ENCODE measurements around the gene TBC1D32.
"Not testable (repeated sequence)": the region's sequence is repeated elsewhere in the genome, so short reads cannot be mapped to it uniquely, and the experiment has no call there.

Gene TBC1D32

DNA sequence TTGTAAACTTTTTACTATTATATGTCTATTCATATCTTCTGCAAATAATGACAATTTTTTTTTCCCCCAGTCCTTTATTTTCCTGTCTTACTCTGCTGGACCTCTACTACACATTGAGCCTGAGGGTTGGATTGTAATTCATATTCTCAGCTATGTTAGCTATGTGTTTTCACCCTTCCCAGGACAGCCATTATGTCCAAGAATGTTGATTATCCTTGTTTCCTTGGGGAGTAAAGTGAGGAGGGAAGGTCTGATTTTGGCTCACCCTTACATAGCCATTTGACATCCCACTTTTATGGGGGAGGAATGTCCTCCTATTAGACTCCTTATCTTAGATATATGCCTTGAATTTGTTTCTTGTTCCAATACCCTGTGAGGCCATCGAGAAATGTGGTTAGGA is 17.6 kb upstream of the TBC1D32 start:
- H3K4me3 ChIP-seq (ENCODE audit: extremely low read depth, insufficient read depth, low read length, poor library complexity, severe bottlenecking): no peak overlapping the region
- no CpG with 5 or more reads among the region's 1 CpG for WGBS, 2 experiments (ENCODE audit: insufficient coverage in 2 of 2)
- H3K4me1 ChIP-seq (ENCODE audit: control insufficient read depth, insufficient read depth, low read length, poor library complexity, severe bottlenecking): no peaks in the 10 kb centered on the region
- no peaks in the 10 kb centered on the region for H3K36me3 ChIP-seq (ENCODE audit: control insufficient read depth, insufficient read depth, low read length)
- no peaks in the 10 kb centered on the region for H3K9me3 ChIP-seq (ENCODE audit: control insufficient read depth, low read length)
- H3K27ac ChIP-seq (ENCODE audit: low read depth, low read length, severe bottlenecking): no peak overlapping the region

- H3K4me1 ChIP-seq (ENCODE audit: control insufficient read depth, insufficient read depth, low read length, poor library complexity, severe bottlenecking): no peaks in the 10 kb centered on the region
- no peaks in the 10 kb centered on the region for H3K9me3 ChIP-seq (ENCODE audit: control insufficient read depth, low read length)
- no peaks in the 10 kb centered on the region for H3K36me3 ChIP-seq (ENCODE audit: control insufficient read depth, insufficient read depth, low read length)
- H3K27ac ChIP-seq (ENCODE audit: low read depth, low read length, severe bottlenecking): no peak overlapping the region
- H3K4me3 ChIP-seq (ENCODE audit: extremely low read depth, insufficient read depth, low read length, poor library complexity, severe bottlenecking): no peak overlapping the region
- 43 to 83% methylated on average over 1 of the region's 1 CpG for WGBS, 2 experiments (ENCODE audit: insufficient coverage in 2 of 2)
Measured at GRCh38 chr6:121349596-121349995, 15.3 kb upstream of the TBC1D32 start.

GRCh38 chr6:121347484-121347883 is 13.2 kb upstream of the TBC1D32 start:
- H3K9me3 ChIP-seq (ENCODE audit: control insufficient read depth, low read length): no peaks in the 10 kb centered on the region
- H3K4me1 ChIP-seq (ENCODE audit: control insufficient read depth, insufficient read depth, low read length, poor library complexity, severe bottlenecking): no peaks in the 10 kb centered on the region
- H3K36me3 ChIP-seq (ENCODE audit: control insufficient read depth, insufficient read depth, low read length): no peaks in the 10 kb centered on the region
- H3K4me3 ChIP-seq (ENCODE audit: extremely low read depth, insufficient read depth, low read length, poor library complexity, severe bottlenecking): no peak overlapping the region
- WGBS, 2 experiments (ENCODE audit: insufficient coverage in 2 of 2): no CpG with 5 or more reads among the region's 3 CpGs
- H3K27ac ChIP-seq (ENCODE audit: low read depth, low read length, severe bottlenecking): no peak overlapping the region

- H3K4me1 ChIP-seq (ENCODE audit: control insufficient read depth, insufficient read depth, low read length, poor library complexity, severe bottlenecking): no peaks in the 10 kb centered on the region
- no peaks in the 10 kb centered on the region for H3K36me3 ChIP-seq (ENCODE audit: control insufficient read depth, insufficient read depth, low read length)
- H3K4me3 ChIP-seq (ENCODE audit: extremely low read depth, insufficient read depth, low read length, poor library complexity, severe bottlenecking): no peak overlapping the region
- no peaks in the 10 kb centered on the region for H3K9me3 ChIP-seq (ENCODE audit: control insufficient read depth, low read length)
- WGBS, 2 experiments (ENCODE audit: insufficient coverage in 2 of 2): no CpG with 5 or more reads among the region's 2 CpGs
- H3K27ac ChIP-seq (ENCODE audit: low read depth, low read length, severe bottlenecking): no peak overlapping the region
Measured at GRCh38 chr6:121344539-121344938, 10.3 kb upstream of the TBC1D32 start.

DNA sequence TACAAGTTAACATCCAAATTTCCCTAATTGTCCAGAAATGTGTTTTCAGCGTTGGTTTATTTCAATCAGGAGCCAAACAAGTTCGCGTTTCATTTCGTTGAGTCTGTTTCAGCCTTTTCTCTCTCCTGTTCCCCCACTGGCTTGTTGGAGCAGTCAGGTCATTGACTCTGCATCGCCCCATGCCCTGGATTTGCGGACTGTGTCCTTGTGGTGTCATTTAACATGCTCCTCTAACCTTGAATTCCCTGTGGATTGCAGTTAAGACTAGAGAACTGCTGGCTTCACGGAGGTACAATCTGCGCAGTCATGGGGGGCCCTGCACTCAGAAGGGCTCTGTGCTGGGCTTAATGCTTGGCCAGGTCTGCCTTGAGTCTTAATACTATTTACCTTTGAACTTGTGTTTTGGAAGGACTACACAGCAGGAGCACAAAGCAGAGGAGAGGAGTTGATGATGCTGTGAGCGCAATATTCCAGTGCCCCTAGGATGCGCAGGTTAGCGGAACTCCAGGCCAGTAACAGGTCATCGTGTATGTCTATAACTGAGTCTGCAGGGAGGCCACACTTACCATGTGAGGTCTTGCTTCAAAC is 5.5 kb upstream of the TBC1D32 start:
- Histone ChIP-seq H3K27ac (ENCODE audit: low read depth, low read length, severe bottlenecking) (no peak overlapping the region), H3K9me3 (ENCODE audit: control insufficient read depth, low read length) (no peaks in the 10 kb centered on the region), H3K4me3 (ENCODE audit: extremely low read depth, insufficient read depth, low read length, poor library complexity, severe bottlenecking) (no peak overlapping the region), H3K36me3 (ENCODE audit: control insufficient read depth, insufficient read depth, low read length) (no peaks in the 10 kb centered on the region), H3K4me1 (ENCODE audit: control insufficient read depth, insufficient read depth, low read length, poor library complexity, severe bottlenecking) (no peaks in the 10 kb centered on the region)
- 92 to 94% methylated on average over 9 to 11 of the region's 12 CpGs for WGBS, 2 experiments (ENCODE audit: insufficient coverage in 2 of 2)

DNA sequence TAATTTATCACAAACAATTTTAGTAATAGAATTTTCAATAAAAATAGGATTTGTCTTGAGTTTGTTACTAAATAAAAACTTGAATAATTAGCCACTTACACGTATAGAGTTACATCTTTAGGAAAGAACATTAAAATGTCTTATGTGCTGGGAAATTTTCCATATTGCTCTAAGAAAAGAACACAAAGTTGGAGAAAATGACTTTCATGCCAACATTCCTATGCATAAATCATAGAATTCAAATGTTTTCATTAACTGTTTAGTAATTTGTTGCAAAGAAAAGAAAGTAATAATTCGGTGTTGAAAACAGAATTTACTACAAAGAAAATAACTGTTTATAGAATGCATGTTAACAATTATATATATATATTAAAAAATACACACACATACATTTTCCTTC is 4.7 kb upstream of the TBC1D32 start:
- H3K4me3 ChIP-seq (ENCODE audit: extremely low read depth, insufficient read depth, low read length, poor library complexity, severe bottlenecking): no peak overlapping the region
- no peak overlapping the region for H3K27ac ChIP-seq (ENCODE audit: low read depth, low read length, severe bottlenecking)
- H3K4me1 ChIP-seq (ENCODE audit: control insufficient read depth, insufficient read depth, low read length, poor library complexity, severe bottlenecking): no peaks in the 10 kb centered on the region
- no peaks in the 10 kb centered on the region for H3K9me3 ChIP-seq (ENCODE audit: control insufficient read depth, low read length)
- H3K36me3 ChIP-seq (ENCODE audit: control insufficient read depth, insufficient read depth, low read length): no peaks in the 10 kb centered on the region
- no CpG with 5 or more reads among the region's 2 CpGs for WGBS, 2 experiments (ENCODE audit: insufficient coverage in 2 of 2)

DNA sequence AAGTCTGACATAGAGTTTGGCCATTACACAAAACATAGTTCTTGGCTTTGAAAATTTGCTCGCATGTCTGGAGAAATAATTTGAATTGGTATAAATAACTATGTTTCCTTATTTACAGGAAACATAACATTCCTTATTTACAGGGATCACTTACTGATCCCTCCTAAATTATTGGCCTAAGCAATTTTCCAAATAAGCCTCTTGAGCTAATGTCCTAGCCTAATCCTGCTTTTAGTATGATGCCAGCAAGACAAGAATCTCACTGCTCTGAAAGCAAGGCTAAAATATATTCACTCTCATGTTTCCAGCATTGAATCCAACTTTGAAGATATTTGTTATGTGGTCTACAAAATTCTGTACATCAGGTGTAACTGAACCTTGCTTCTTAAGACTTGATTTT is 4.1 kb upstream of the TBC1D32 start:
- Histone ChIP-seq H3K27ac (ENCODE audit: low read depth, low read length, severe bottlenecking) (no peak overlapping the region), H3K9me3 (ENCODE audit: control insufficient read depth, low read length) (no peaks in the 10 kb centered on the region), H3K36me3 (ENCODE audit: control insufficient read depth, insufficient read depth, low read length) (no peaks in the 10 kb centered on the region), H3K4me3 (ENCODE audit: extremely low read depth, insufficient read depth, low read length, poor library complexity, severe bottlenecking) (no peak overlapping the region), H3K4me1 (ENCODE audit: control insufficient read depth, insufficient read depth, low read length, poor library complexity, severe bottlenecking) (no peaks in the 10 kb centered on the region)
- WGBS, 2 experiments (ENCODE audit: insufficient coverage in 2 of 2): no CpG with 5 or more reads among the region's 1 CpG

DNA sequence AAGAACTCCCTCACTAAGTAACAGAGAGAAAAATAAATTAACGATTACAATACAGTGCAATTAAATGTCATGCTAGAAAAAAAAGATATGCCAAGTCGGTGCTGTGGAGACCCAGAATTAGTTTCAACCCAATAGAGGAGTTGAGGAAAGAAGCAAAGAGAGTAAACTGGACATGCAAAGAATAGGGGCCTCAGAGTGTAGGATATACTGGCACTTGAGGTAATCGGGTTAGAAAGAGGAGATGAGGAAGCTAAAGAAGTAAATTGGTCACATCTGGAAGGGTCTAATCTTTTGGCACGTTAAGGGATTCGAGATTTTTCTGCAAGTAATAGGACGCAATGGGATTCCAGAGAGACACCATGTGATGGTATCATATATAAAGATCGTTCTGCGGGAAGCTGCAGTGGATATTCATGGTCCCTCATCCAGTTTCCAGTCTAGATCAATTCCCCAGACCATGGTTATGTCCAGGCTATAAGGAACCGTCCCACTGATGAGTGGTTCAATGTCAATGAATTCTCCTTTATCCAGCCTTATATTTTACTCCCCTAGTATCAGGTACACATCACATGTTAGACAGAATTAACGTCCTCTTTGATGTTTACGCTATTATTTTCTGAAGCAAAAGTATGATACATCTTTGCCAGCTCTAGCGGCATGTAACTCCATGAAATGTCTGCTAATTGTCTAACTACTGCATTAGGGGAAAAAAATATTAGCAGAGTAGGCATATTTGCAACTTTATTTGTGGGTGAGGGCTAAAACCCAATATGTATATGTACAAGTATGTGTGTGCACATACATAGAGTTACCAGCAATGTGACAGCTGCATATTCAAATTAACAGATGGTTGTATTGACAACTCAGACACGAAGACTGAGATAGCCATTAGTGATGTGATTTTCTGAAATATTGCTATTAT is 1.1 kb upstream of the TBC1D32 start:
- no peaks in the 10 kb centered on the region for H3K4me1 ChIP-seq (ENCODE audit: control insufficient read depth, insufficient read depth, low read length, poor library complexity, severe bottlenecking)
- no peaks in the 10 kb centered on the region for H3K36me3 ChIP-seq (ENCODE audit: control insufficient read depth, insufficient read depth, low read length)
- no peaks in the 10 kb centered on the region for H3K9me3 ChIP-seq (ENCODE audit: control insufficient read depth, low read length)
- peak overlapping the region; percentile 49 for H3K4me3 ChIP-seq (ENCODE audit: extremely low read depth, insufficient read depth, low read length, poor library complexity, severe bottlenecking)
- peak overlapping the region; percentile 93 for H3K27ac ChIP-seq (ENCODE audit: low read depth, low read length, severe bottlenecking)
- 94 to 96% methylated on average over 11 to 12 of the region's 13 CpGs for WGBS, 2 experiments (ENCODE audit: insufficient coverage in 2 of 2)

DNA sequence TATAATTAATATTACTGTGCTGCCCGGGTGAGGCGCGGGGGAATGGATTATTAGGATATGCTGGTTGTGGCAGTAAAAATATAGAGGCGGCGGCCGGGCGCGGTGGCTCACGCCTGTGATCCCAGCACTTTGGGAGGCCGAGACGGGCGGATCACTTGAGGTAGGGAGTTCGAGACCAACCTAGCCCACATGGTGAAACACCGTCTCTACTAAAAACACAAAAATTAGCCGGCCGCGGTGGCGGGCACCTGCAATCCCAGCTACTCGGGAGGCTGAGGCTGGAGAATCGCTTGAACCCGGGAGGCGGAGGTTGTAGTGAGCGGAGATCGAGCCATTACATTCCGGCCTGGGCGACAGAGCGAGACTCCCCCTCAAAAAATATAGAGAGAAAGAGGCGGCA is 586 bp downstream of the TBC1D32 start:
- H3K36me3 ChIP-seq (ENCODE audit: control insufficient read depth, insufficient read depth, low read length); H3K27ac ChIP-seq (ENCODE audit: low read depth, low read length, severe bottlenecking); H3K9me3 ChIP-seq (ENCODE audit: control insufficient read depth, low read length); H3K4me1 ChIP-seq (ENCODE audit: control insufficient read depth, insufficient read depth, low read length, poor library complexity, severe bottlenecking): not testable (repeated sequence)
- H3K4me3 ChIP-seq (ENCODE audit: extremely low read depth, insufficient read depth, low read length, poor library complexity, severe bottlenecking): peak overlapping the region; percentile 49
- WGBS, 2 experiments (ENCODE audit: insufficient coverage in 2 of 2): 86 to 95% methylated on average over 13 to 19 of the region's 28 CpGs

GRCh38 chr6:121333196-121333595 is 1.1 kb downstream of the TBC1D32 start:
- Histone ChIP-seq H3K9me3 (ENCODE audit: control insufficient read depth, low read length) (no peaks in the 10 kb centered on the region), H3K27ac (ENCODE audit: low read depth, low read length, severe bottlenecking) (no peak overlapping the region), H3K4me1 (ENCODE audit: control insufficient read depth, insufficient read depth, low read length, poor library complexity, severe bottlenecking) (no peaks in the 10 kb centered on the region), H3K4me3 (ENCODE audit: extremely low read depth, insufficient read depth, low read length, poor library complexity, severe bottlenecking) (no peak overlapping the region), H3K36me3 (ENCODE audit: control insufficient read depth, insufficient read depth, low read length) (no peaks in the 10 kb centered on the region)
- 85 to 92% methylated on average over 2 to 4 of the region's 4 CpGs for WGBS, 2 experiments (ENCODE audit: insufficient coverage in 2 of 2)

GRCh38 chr6:121330516-121330915 is 3.8 kb downstream of the TBC1D32 start:
- Histone ChIP-seq H3K4me1 (ENCODE audit: control insufficient read depth, insufficient read depth, low read length, poor library complexity, severe bottlenecking) (no peaks in the 10 kb centered on the region), H3K27ac (ENCODE audit: low read depth, low read length, severe bottlenecking) (no peak overlapping the region), H3K36me3 (ENCODE audit: control insufficient read depth, insufficient read depth, low read length) (no peaks in the 10 kb centered on the region), H3K4me3 (ENCODE audit: extremely low read depth, insufficient read depth, low read length, poor library complexity, severe bottlenecking) (no peak overlapping the region), H3K9me3 (ENCODE audit: control insufficient read depth, low read length) (no peaks in the 10 kb centered on the region)
- 100% methylated on average over 1 of the region's 2 CpGs; no CpG with 5 or more reads in 1 of the 2 experiments for WGBS, 2 experiments (ENCODE audit: insufficient coverage in 2 of 2)
